Spinal cord (tissue), 10 donors: Measurements from ENCODE around the gene GABRB3. TPM values are rescaled to one million over a fixed set of nuclear protein-coding genes. Genes with fewer than 3 reads are reported as not detected.

Source experiments
- DNase-seq, 6 donors: peaks; one replicate each; pipeline versions ENCODE4 v3.0.0 to v3.0.0-alpha.2; 2013 to 2015; ENCODE audit warnings: low spot score in 6 of 6, low read depth in 4 of 6
- H3K27ac ChIP-seq: one replicate; pipeline ENCODE4 v1.5.1; 2013; ENCODE audit warnings: low read depth, low read length, control low read depth
- H3K27me3 ChIP-seq: one replicate; pipeline ENCODE4 v1.6.1; 2013; ENCODE audit warnings: low read length; ENCODE audit not compliant: control insufficient read depth, insufficient read depth
- H3K36me3 ChIP-seq: one replicate; pipeline ENCODE4 v1.6.1; 2013; ENCODE audit warnings: low read length; ENCODE audit not compliant: control insufficient read depth, insufficient read depth
- H3K4me1 ChIP-seq: one replicate; pipeline ENCODE4 v1.6.1; 2013; ENCODE audit warnings: low read length; ENCODE audit not compliant: control insufficient read depth, insufficient read depth
- H3K4me3 ChIP-seq: one replicate; pipeline ENCODE4 v1.5.1; 2013; ENCODE audit warnings: low read depth, low read length, control low read depth
- H3K9me3 ChIP-seq: one replicate; pipeline ENCODE4 v1.6.1; 2013; ENCODE audit warnings: low read length; ENCODE audit not compliant: control insufficient read depth, insufficient read depth
- WGBS: methylation state at CpG from one replicate; pipeline ENCODE4 v1.1.5; 2013; ENCODE audit warnings: missing lambda C conversion rate; ENCODE audit not compliant: insufficient coverage; 5-methylcytosine and 5-hydroxymethylcytosine counted together
- polyA plus RNA-seq, 2 donors: library from polyadenylated mRNA; unstranded; fragments of 120-200 nt; gene quantifications; one replicate each; pipeline ENCODE4 v1.2.1, GENCODE V29; 2013; ENCODE audit not compliant: insufficient read length in 2 of 2
- total RNA-seq, 2 donors: library from RNA; depleted of rRNA in 1 of 2; stranded (reverse); fragments of 120-200 nt in 1 of 2; fragments of >200 nt in 1 of 2; gene quantifications; one replicate each; pipeline versions ENCODE4 v1.2.3 to v1.2.4, GENCODE V29; 2013 to 2014
- donor health status: healthy.

The GABRB3 gene
- total and polyA plus RNA-seq, 4 donors, result 28.7 to 79.5 (median 70.3) TPM

DNA sequence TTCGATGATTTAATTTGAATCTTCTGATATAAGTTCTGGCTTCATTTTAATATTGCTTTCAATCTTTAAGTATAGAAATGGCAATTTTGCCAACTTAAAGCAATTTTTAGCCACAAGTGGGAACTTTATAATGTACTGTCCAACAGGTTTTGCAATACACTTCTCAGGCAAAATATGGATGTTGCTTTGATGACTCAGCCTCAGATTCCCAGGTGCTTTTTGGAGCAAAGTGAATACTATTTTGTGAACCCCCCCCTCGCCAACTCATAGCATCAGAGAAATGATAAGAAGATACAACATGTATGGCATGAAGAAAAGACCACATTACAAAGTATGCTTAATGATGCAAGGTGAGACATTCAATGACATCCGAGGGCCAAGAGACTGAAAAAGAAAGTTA, 158.1 kb downstream of the GABRB3 start:
- no peak overlapping the region for H3K27ac ChIP-seq
- H3K4me3 ChIP-seq, result no peak overlapping the region
- no peaks in the 10 kb centered on the region for H3K27me3 ChIP-seq
- no CpG with 5 or more reads among the region's 3 CpGs for WGBS
- no peak for DNase-seq
- H3K9me3 ChIP-seq, result no peaks in the 10 kb centered on the region
- H3K4me1 ChIP-seq, result no peaks in the 10 kb centered on the region
- H3K36me3 ChIP-seq, result peaks cover 2% of the 10 kb centered on the region

DNA sequence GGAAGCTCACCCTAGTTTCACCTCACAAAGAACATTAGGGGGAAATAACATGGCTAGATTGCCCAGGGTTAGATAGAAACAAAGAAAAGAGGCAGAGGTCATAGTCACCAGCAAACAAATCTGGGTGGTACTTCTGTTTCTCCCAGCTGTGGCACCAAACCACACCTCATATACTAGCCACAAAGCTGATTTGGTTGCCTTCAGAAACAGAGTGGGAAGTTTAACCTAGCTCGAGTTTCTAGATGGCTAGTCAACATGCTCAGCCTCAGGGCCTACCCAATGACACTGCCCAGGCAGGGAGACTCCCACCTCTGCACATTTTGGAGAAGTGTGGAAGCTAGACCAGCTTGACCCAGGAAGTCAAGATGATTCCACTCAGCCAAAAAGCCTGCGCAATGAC, 174.2 kb downstream of the GABRB3 start:
- no peaks in the 10 kb centered on the region for H3K27me3 ChIP-seq
- no peak overlapping the region for H3K4me3 ChIP-seq
- no peaks in the 10 kb centered on the region for H3K36me3 ChIP-seq
- DNase-seq, result no peak
- H3K4me1 ChIP-seq, result no peaks in the 10 kb centered on the region
- 100% methylated on average over 1 of the region's 2 CpGs for WGBS
- H3K27ac ChIP-seq, result no peak overlapping the region
- peaks cover 2% of the 10 kb centered on the region for H3K9me3 ChIP-seq

DNA sequence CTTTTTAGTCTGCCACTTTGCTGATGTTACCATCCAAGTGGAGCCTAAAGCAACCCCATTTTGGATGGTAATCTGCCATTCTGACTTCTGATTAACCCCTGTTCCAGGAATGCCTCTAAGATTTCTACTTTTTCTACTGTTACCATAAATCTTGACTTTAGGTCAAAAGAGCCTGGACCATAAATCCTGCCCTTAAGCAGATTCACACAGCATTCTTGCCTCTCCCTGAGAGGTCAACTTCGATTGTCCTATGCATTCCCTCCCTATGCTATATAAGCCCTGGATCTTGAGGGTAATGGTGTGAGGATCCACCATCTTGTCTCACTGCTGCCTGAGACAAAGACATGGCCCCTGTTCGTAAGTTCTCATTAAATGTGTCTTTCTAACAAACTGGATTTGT, 177.3 kb downstream of the GABRB3 start:
- Histone ChIP-seq H3K27ac (no peak overlapping the region), H3K36me3 (no peaks in the 10 kb centered on the region), H3K27me3 (no peaks in the 10 kb centered on the region), H3K4me3 (no peak overlapping the region), H3K9me3 (no peaks in the 10 kb centered on the region), H3K4me1 (no peaks in the 10 kb centered on the region)
- no CpG with 5 or more reads among the region's 2 CpGs for WGBS
- DNase-seq, result no peak

DNA sequence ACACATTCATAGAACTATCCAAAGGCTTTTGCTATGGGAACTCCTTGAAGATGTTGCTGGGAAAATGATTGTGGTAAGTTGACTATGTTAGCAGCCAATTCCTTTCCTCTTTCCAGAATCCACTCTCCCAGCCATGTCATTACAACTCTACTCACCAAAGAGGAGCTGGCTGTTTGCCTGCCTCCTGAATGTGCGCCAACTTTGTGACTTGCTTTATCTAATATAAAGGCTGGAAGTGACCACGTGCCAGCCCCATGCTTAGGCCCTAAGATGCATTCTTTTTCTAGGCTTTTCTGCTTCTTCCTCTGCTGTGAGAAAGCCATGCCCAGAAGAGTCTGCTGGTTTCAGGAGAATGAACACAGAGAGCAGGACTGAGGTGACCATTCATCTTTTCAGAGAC, 182.2 kb downstream of the GABRB3 start:
- WGBS, result 44% methylated on average over 2 of the region's 2 CpGs
- Histone ChIP-seq H3K4me1 (no peaks in the 10 kb centered on the region), H3K36me3 (no peaks in the 10 kb centered on the region), H3K4me3 (no peak overlapping the region), H3K9me3 (no peaks in the 10 kb centered on the region), H3K27ac (no peak overlapping the region), H3K27me3 (no peaks in the 10 kb centered on the region)
- DNase-seq, result peak in 5 of 6 donors; percentile 42 to 84 (median 53)

DNA sequence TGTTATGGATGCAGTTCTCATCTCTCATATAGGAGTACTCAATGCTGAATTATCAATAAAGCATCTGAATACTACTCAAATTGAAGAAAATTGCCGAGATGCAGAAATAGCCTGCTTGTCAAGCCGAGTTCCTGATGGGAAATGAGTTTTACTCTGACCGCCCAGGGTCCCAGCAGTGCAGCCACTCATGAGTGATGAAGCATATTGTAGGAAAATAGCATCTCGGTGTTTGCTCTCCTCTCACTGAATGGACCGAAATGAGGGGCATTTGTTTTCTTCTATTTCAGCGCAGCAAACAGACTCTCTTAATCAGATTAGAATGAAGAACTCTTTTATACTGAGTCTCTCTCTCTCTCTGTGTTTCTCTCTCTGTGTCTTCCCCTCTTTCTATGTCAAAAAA, 190.0 kb downstream of the GABRB3 start:
- Histone ChIP-seq H3K9me3 (no peaks in the 10 kb centered on the region), H3K4me1 (no peaks in the 10 kb centered on the region), H3K27me3 (no peaks in the 10 kb centered on the region), H3K4me3 (no peak overlapping the region), H3K27ac (no peak overlapping the region), H3K36me3 (peaks cover 19% of the 10 kb centered on the region)
- WGBS, result 75% methylated on average over 2 of the region's 6 CpGs
- peak in 1 of 6 donors; percentile 68 for DNase-seq

DNA sequence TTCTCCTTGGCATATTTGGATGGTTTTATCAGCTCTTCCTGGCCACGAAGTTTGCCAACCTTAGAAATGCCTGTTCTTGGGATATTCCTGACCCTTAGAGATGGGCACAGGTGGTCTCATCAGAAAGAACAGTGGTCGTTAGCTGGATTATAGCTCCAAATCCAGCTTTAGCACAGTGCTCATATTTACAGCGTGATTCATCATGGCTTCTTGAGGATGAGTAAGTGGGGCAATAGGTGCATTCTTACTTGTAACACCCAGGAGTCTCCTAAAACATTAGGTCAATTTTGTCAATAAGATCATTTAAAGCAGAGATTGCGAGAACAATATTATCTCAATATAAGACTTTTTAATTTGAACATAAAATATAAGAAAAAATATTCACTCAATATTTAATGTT, 191.9 kb downstream of the GABRB3 start:
- H3K4me1 ChIP-seq, result no peaks in the 10 kb centered on the region
- DNase-seq, result no peak
- peaks cover 26% of the 10 kb centered on the region for H3K36me3 ChIP-seq
- no peak overlapping the region for H3K27ac ChIP-seq
- no peaks in the 10 kb centered on the region for H3K27me3 ChIP-seq
- 95% methylated on average over 2 of the region's 4 CpGs for WGBS
- H3K4me3 ChIP-seq, result no peak overlapping the region
- no peaks in the 10 kb centered on the region for H3K9me3 ChIP-seq

DNA sequence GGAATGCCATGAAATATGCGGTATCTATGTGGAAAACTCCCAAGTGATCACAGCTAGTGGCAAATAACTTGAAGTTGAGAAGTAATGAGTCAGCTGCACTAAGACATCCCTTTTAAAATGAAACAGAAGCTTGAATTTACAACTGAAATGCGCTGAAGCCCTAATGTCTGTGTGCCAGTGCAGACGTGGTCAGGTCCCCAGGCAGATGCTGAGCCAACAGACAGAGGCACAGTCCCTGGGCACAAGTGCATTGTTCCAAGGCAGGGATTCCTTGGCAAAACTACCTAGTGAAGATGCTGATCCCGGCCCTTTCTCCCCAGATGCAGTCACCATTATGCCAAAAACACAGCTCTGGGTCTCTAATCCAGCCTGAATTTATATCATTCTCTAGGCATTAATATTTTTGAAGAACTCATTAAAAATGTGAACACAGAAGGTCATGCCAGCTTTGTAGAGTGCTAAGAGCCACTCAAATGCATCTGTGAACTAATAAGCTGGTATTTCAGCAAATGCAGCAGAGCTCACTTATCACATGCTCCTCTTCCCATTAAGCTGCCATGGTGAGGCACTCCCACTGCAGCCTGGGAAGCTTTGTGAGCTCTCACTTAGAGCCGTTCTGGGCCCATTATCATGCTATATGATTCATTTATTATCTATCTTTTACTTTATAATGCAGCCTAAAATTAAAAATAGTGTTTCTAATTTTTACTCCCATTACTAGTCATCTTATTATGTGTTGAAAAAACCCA, 200.1 kb downstream of the GABRB3 start:
- no peaks in the 10 kb centered on the region for H3K4me1 ChIP-seq
- no peak overlapping the region for H3K27ac ChIP-seq
- H3K27me3 ChIP-seq, result no peaks in the 10 kb centered on the region
- H3K9me3 ChIP-seq, result no peaks in the 10 kb centered on the region
- no peak overlapping the region for H3K4me3 ChIP-seq
- WGBS, result 39% methylated on average over 4 of the region's 5 CpGs
- peak in 2 of 6 donors; percentile 22 to 76 for DNase-seq
- peaks cover 9% of the 10 kb centered on the region for H3K36me3 ChIP-seq

DNA sequence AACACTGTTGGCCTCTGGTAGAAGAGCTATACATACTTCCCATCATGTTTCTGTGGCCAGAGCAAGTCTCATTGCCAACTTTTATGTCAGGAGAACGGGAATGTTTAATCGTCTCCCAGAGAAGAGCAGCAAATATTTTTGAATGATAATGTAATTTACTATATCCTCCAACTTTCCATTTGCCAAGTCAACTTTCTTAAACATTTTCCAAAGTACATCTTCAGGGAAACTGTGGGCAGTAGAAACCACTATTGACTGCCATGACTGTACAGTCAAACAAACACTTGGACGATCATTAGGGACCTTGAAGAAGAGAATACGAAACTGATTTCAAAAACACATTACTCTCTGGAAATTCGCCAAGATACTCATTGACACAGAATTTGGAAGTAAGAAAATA, 201.5 kb downstream of the GABRB3 start:
- Histone ChIP-seq H3K36me3 (peaks cover 5% of the 10 kb centered on the region), H3K9me3 (no peaks in the 10 kb centered on the region), H3K4me3 (no peak overlapping the region), H3K27me3 (no peaks in the 10 kb centered on the region), H3K4me1 (no peaks in the 10 kb centered on the region), H3K27ac (no peak overlapping the region)
- no peak for DNase-seq
- WGBS, result no CpG with 5 or more reads among the region's 5 CpGs

DNA sequence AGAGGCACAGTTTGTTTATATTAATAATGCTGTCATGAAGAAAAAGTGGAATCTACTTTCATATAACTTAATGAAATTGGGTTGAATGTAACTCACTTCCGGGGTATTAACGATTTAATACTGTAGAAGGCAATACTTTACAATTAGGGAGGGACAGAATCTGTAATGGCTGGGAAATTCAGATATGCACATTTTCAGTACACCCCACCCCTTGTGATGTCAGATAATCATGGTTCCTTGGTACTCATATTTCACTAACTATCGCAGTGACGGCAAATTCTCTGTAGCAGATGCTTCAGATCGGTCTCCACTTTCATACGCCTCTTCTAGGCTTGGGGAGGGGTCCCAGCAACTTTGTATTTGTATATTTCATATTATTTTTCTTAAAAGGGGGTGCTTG, 207.3 kb downstream of the GABRB3 start:
- WGBS, result no CpG with 5 or more reads among the region's 6 CpGs
- Histone ChIP-seq H3K27me3 (no peaks in the 10 kb centered on the region), H3K4me3 (no peak overlapping the region), H3K36me3 (peaks cover 9% of the 10 kb centered on the region), H3K9me3 (no peaks in the 10 kb centered on the region), H3K4me1 (no peaks in the 10 kb centered on the region), H3K27ac (no peak overlapping the region)
- no peak for DNase-seq

DNA sequence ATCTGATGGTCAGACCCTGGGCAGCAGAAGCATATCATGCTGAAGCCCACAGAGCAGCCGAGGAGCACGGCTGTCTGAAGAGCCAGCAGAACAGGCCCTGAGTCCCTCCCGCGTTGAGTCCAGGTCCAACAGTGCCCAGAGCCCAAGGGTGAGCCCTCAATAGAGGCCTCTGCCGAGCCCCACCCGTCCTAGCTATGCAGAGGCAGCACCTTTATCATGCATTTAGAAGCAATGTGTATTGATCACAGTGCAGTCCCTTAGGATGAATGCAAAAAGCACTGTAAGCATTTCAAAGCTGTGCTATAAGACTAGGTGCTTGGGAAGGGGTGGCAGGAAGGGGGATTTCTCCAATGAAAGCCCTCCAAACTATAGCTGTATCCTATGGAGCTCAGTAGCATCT, 208.5 kb downstream of the GABRB3 start:
- Histone ChIP-seq H3K9me3 (no peaks in the 10 kb centered on the region), H3K27me3 (no peaks in the 10 kb centered on the region), H3K36me3 (peaks cover 11% of the 10 kb centered on the region), H3K4me1 (no peaks in the 10 kb centered on the region), H3K27ac (no peak overlapping the region), H3K4me3 (no peak overlapping the region)
- no peak for DNase-seq
- WGBS, result 87% methylated on average over 6 of the region's 6 CpGs
